Spinal cord (tissue), 10 donors: ENCODE data around the gene HMGA1. TPM values are rescaled to one million over a fixed set of nuclear protein-coding genes. Genes with fewer than 3 reads are reported as not detected.

Source experiments
- DNase-seq, 6 donors: peaks; one replicate each; pipeline versions ENCODE4 v3.0.0 to v3.0.0-alpha.2; 2013 to 2015; ENCODE audit warnings: low spot score in 6 of 6, low read depth in 4 of 6
- H3K27ac ChIP-seq: one replicate; pipeline ENCODE4 v1.5.1; 2013; ENCODE audit warnings: low read depth, low read length, control low read depth
- H3K27me3 ChIP-seq: one replicate; pipeline ENCODE4 v1.6.1; 2013; ENCODE audit warnings: low read length; ENCODE audit not compliant: control insufficient read depth, insufficient read depth
- H3K36me3 ChIP-seq: one replicate; pipeline ENCODE4 v1.6.1; 2013; ENCODE audit warnings: low read length; ENCODE audit not compliant: control insufficient read depth, insufficient read depth
- H3K4me1 ChIP-seq: one replicate; pipeline ENCODE4 v1.6.1; 2013; ENCODE audit warnings: low read length; ENCODE audit not compliant: control insufficient read depth, insufficient read depth
- H3K4me3 ChIP-seq: one replicate; pipeline ENCODE4 v1.5.1; 2013; ENCODE audit warnings: low read depth, low read length, control low read depth
- H3K9me3 ChIP-seq: one replicate; pipeline ENCODE4 v1.6.1; 2013; ENCODE audit warnings: low read length; ENCODE audit not compliant: control insufficient read depth, insufficient read depth
- WGBS: methylation state at CpG from one replicate; pipeline ENCODE4 v1.1.5; 2013; ENCODE audit warnings: missing lambda C conversion rate; ENCODE audit not compliant: insufficient coverage; 5-methylcytosine and 5-hydroxymethylcytosine counted together
- polyA plus RNA-seq, 2 donors: library from polyadenylated mRNA; unstranded; fragments of 120-200 nt; gene quantifications; one replicate each; pipeline ENCODE4 v1.2.1, GENCODE V29; 2013; ENCODE audit not compliant: insufficient read length in 2 of 2
- total RNA-seq, 2 donors: library from RNA; depleted of rRNA in 1 of 2; stranded (reverse); fragments of 120-200 nt in 1 of 2; fragments of >200 nt in 1 of 2; gene quantifications; one replicate each; pipeline versions ENCODE4 v1.2.3 to v1.2.4, GENCODE V29; 2013 to 2014
- donor health status: healthy.

Gene HMGA1
- total and polyA plus RNA-seq, 4 donors = 14.5 to 152 (median 92.6) TPM

DNA sequence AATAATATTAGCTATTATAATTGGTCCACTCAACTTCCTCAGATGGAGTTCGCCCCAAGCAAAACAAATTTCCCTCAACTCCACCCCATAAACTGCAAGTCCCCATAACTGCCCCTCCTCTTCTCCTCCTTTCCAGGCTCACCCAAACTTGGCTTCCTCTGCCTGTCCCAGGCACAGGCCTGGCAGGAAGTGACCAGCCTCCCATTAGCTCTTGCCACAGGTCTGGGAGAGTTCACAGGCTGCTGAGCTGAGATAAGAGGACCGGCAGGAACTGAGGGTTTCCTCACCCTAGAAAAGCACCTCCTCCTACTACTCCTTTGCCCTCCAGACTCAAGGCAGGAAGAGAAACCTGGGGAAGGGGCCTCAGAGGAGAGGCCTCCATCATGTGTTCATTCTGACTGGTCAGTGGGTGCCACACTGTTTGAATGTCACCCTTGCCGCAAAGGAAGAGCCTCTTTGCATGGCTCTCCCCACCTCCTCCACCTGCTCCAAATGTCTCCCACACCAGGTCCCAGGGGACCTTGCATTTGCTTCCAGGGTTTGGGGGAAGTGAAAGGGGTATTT, 36.7 kb downstream of the HMGA1 start:
- H3K36me3 ChIP-seq = peaks cover 5% of the 10 kb centered on the region
- H3K27me3 ChIP-seq = no peaks in the 10 kb centered on the region
- no peak overlapping the region for H3K27ac ChIP-seq
- no peak for DNase-seq
- H3K4me1 ChIP-seq = no peaks in the 10 kb centered on the region
- H3K4me3 ChIP-seq = no peak overlapping the region
- WGBS = 70% methylated on average over 2 of the region's 3 CpGs
- H3K9me3 ChIP-seq = no peaks in the 10 kb centered on the region

DNA sequence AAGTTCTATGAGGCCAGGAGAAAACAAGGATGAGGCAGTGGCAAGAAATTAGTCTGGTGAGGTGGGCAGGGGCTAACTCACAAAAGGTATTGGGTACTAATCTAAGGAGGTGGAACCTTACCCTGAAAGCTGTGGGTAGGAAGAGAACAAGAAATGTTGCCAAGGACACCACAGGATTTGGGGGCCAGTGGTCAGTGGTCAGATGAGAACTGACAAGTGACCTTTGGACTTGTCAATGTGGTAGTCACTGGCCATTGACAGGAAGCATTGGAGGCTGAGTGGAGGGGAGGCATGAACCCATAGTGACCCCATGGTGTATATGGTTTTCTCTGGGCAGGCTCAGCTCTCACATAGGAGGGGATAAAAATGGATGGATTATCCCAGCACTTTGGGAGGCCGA, 37.5 kb downstream of the HMGA1 start:
- no peaks in the 10 kb centered on the region for H3K9me3 ChIP-seq
- no peaks in the 10 kb centered on the region for H3K4me1 ChIP-seq
- no peak overlapping the region for H3K27ac ChIP-seq
- peaks cover 7% of the 10 kb centered on the region for H3K36me3 ChIP-seq
- no peak overlapping the region for H3K4me3 ChIP-seq
- no peaks in the 10 kb centered on the region for H3K27me3 ChIP-seq
- no peak for DNase-seq
- WGBS = 100% methylated on average over 1 of the region's 1 CpG

DNA sequence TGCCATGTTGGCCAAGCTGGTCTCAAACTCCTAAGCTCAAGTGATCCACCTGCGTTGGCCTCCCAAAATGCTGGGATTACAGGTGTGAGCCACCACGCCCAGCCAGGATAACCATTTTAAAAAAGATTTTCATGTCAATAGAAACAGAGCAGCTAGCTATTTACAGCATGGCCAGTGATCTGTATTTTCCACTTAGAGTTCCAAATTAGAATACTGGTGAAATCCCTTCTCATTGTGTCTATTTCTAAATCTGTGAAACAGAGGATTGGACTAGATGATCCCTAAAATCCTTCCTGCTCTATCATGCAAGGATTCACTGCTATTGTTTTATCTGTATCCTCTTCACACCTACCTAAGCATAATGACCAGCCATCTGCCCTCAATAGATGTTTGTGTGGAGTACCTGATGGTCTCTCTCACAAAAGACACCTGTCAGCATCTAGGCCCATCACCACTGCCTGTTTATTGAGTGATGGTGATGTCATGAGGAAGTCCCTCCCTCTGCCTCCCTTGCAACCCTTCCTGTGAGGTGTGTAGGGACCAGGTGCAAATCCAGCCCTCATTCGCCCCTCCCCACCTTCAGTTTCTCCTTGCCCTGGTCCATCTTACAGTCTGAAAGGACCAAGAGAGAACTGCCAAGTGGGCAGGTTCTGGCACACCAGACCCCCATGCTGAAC, 38.6 kb downstream of the HMGA1 start:
- Histone ChIP-seq H3K36me3 (peaks cover 13% of the 10 kb centered on the region), H3K27me3 (no peaks in the 10 kb centered on the region), H3K27ac (no peak overlapping the region), H3K9me3 (no peaks in the 10 kb centered on the region), H3K4me3 (no peak overlapping the region), H3K4me1 (no peaks in the 10 kb centered on the region)
- DNase-seq = no peak
- WGBS = 100% methylated on average over 1 of the region's 3 CpGs

DNA sequence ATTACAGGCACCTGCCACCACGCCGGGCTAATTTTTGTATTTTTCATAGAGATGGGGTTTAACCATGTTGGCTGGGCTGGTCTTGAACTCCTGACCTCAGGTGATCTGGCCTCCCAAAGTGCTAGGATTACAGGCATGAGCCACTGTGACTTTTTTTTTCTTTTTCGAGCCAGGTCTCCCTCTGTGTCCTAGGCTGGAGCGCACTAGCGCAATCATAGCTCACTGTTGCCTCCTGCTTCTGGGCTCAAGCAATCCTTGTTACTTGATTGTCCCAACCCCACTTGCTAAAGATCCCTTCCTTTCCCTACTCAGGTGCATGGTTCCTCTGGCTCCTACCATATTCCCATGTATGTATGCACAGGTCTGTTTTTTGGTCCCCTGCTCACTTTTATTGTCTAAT, 39.5 kb downstream of the HMGA1 start:
- WGBS = 94% methylated on average over 5 of the region's 5 CpGs

DNA sequence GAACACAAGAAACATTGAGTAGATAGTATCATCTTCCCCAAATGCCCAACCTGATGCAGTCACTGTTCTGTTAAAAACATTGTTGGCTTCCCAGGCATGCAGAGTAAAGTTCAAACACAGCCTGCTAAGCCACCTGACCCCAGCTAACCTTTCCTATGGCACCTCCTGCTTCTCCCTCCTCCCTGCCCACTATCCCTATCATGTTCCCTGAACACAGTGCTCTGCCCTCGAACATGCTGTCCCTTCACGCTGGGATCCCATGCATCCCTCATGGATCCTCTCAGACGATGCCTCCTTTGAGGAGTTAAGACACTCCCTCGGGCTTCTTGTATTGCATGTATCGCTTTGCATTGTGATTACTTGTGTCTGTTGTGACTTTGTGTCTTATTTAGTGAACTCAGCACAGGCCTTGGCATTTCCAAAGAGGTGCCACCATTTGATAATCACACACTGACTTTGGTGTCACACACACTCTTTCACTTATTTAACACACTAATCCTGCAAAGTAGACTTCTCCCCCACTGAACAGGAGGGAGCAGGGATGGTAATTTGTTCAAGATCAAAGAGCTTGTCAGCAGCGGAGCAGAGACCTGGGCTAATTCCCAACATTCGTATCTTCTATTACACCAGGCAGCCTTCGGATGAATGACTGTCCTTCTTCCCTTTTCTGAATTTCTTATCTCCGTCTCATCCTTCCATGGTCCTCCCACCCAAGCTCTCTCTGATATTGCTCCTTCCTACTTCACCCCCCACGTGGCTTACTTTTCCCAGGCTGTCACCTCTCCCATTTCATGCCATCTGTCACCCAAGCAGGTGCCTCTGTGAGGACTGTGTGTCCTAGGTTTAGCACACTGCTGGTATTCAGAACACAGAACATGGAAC, 40.4 kb downstream of the HMGA1 start:
- H3K27ac ChIP-seq = no peak overlapping the region
- H3K27me3 ChIP-seq = no peaks in the 10 kb centered on the region
- H3K4me3 ChIP-seq = no peak overlapping the region
- H3K36me3 ChIP-seq = peaks cover 11% of the 10 kb centered on the region
- no peaks in the 10 kb centered on the region for H3K4me1 ChIP-seq
- H3K9me3 ChIP-seq = no peaks in the 10 kb centered on the region
- no peak for DNase-seq
- 46% methylated on average over 7 of the region's 10 CpGs for WGBS

More for the DNA sequence above, 39.5 kb downstream of the HMGA1 start:
- no peak overlapping the region for H3K4me3 ChIP-seq
- no peaks in the 10 kb centered on the region for H3K27me3 ChIP-seq
- DNase-seq = no peak
- no peaks in the 10 kb centered on the region for H3K4me1 ChIP-seq
- no peaks in the 10 kb centered on the region for H3K9me3 ChIP-seq
- no peak overlapping the region for H3K27ac ChIP-seq
- peaks cover 13% of the 10 kb centered on the region for H3K36me3 ChIP-seq

DNA sequence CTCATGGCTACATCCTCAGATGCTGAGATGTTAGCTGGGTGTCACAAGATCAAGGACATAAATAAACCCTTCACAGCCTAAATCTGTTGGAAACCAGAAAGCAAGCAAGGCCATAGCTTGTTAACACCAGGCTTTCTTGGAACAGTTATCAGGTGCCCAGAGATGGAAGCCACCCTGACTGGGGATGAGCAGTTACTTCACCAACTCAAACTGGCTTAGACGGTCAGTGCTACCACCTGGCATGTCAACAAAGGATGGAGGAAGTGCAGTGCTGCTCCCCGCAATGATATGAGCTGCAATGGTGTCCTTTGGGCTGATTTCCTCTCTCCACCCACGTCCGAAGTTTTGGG, 41.1 kb downstream of the HMGA1 start:
- no peak overlapping the region for H3K4me3 ChIP-seq
- no CpG with 5 or more reads among the region's 4 CpGs for WGBS
- no peaks in the 10 kb centered on the region for H3K4me1 ChIP-seq
- H3K27ac ChIP-seq = no peak overlapping the region
- H3K36me3 ChIP-seq = peaks cover 8% of the 10 kb centered on the region
- no peaks in the 10 kb centered on the region for H3K27me3 ChIP-seq
- no peak for DNase-seq
- H3K9me3 ChIP-seq = no peaks in the 10 kb centered on the region

DNA sequence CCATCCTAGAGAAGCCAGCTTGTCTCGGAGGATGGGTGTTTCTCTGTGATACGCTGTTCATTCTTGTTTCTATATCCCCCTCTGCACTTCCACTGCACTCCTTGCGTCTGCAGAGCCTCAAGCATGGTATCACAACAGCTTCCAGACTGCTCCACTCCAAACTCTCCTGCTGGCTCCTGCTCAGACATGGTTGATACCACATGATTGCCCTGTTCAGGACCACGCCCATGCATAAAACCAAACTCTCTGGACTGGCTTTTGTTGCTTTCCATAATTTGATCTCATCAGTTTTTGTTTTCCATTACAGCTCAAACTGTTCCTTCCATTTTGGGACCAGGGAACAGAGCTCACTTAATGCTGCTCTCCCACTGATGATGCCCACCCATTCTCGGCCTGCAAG, 42.2 kb downstream of the HMGA1 start:
- H3K4me3 ChIP-seq = no peak overlapping the region
- H3K9me3 ChIP-seq = no peaks in the 10 kb centered on the region
- H3K36me3 ChIP-seq = peaks cover 8% of the 10 kb centered on the region
- no peaks in the 10 kb centered on the region for H3K4me1 ChIP-seq
- no peak overlapping the region for H3K27ac ChIP-seq
- H3K27me3 ChIP-seq = no peaks in the 10 kb centered on the region
- DNase-seq = no peak
- 90% methylated on average over 5 of the region's 5 CpGs for WGBS

DNA sequence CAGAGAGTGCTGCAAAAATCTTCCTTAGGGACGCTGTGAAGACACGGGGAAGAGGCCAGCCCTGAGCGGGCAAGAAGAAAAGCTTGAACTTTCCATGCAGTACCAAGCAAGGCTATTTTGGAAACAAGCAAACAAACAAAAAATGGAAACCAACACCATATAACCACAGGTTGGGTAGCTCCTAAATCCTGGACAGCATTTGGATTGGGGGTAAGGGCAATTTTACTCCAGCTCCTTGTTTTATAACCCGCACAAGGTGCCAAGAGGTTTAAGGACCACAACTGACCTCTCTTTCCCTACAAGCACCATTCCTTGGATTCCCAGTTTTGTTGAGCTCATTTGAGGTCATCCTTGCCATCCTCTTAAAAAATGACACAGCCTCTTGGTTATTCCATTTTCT, 43.5 kb downstream of the HMGA1 start:
- H3K27me3 ChIP-seq = no peaks in the 10 kb centered on the region
- peaks cover 10% of the 10 kb centered on the region for H3K36me3 ChIP-seq
- H3K4me1 ChIP-seq = peaks cover 4% of the 10 kb centered on the region
- no peaks in the 10 kb centered on the region for H3K9me3 ChIP-seq
- no peak overlapping the region for H3K4me3 ChIP-seq
- H3K27ac ChIP-seq = no peak overlapping the region
- DNase-seq = no peak
- WGBS = 92% methylated on average over 3 of the region's 4 CpGs

DNA sequence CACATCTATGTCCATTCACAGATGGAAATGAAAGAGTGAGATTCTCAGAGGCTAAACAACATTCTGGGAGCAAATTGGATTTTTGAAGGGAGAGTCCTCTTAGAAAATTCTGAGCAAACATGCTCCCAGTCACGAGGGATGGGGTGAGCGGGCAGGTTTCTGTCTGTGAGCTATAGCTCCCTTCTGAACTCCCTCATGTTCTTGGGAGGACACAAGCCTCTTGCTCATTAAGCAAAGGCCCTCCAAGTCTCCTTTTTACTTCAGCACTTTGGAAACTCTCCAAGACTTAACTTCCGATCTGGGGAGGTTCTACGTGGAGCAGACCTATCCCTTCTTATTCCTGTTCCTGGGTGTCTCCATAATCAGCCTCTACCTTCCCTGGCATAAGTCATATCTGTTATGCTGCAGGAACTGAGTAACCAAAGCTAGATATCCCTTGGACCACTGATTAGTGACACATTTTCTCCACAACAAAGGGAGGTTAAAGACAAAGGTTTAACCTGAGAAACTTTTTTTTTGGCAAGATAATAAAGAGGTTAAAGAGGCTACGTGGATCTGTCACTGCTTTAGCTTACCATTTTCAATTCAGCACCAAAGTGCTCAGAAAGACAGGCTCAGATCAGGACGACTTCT, 45.1 kb downstream of the HMGA1 start:
- no peak for DNase-seq
- Histone ChIP-seq H3K27ac (no peak overlapping the region), H3K27me3 (no peaks in the 10 kb centered on the region), H3K4me3 (no peak overlapping the region), H3K9me3 (no peaks in the 10 kb centered on the region), H3K36me3 (peaks cover 10% of the 10 kb centered on the region), H3K4me1 (peaks cover 7% of the 10 kb centered on the region)
- 83% methylated on average over 5 of the region's 6 CpGs for WGBS
